NAMALWA (cell line): ENCODE data around the gene ZNF777.
"Not testable (repeated sequence)": the region's sequence is repeated elsewhere in the genome, so short reads cannot be mapped to it uniquely, and the experiment has no call there.

Source experiments
- DNase-seq: peaks from one replicate; pipeline ENCODE4 v3.0.0-alpha.2; 2015; ENCODE audit warnings: low spot score

ZNF777 gene

DNA sequence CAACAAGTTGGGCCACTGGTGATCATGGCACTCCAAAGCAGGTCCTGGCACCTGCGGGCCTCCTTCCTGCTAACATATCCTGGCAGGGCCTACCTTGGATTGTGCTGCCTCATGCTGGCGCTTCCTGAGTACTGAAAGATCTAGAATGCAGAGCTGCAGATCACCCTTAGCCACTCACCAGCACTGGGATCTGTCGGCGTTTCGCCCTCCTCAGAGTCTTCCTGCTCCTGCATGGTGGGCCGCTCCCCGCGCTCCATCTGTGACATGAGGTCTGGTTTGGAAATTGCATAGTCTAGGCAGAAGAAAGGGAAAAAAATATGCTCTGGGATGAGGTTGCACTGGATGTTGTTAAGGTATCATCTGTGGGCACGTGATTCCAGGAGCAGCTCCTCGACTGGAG is 10.0 kb downstream of the ZNF777 start:
- DNase-seq = no peak

DNA sequence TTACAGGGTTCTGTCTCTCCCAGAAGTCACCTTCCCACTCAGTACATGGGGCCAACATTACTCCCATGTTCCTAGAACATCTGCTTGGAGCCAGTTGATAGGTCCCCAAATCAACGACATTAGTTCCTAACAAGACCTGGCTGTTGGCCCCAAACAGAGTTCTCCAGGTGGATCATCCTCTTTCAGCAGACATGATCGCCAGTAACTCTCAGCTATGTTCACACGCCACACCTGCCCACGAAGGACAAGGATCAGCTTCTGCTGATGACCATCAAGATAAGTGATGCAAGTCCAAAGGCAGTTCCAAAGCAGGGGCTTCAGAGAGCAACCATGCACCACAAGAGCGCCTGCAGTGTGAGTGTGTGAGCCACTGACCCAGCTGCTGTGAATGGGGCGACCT is 11.0 kb downstream of the ZNF777 start:
- DNase-seq = no peak

DNA sequence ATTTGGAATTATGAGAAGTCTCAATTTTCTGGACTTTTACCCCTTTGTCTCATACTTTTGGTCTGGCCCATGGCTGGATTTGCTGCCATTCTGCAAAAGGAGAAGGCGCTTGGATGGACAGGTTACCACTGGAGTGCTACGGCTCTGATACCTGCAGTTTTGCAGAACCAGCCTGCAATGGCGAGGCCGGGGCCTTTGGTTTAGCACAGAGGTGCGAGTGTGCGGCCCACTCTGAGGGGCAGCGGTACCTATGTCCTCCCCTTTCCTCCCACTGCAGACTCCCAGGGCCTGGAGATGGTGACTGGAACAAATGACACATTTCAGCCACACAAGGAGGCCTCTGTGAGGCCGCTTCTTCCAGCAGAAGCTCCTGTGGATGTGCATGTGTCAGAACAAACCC is 11.9 kb downstream of the ZNF777 start:
- DNase-seq = no peak

- not testable (repeated sequence) for DNase-seq
Observed at GRCh38 chr7:149446026-149446425, 14.8 kb downstream of the ZNF777 start.

GRCh38 chr7:149444287-149444686 is 16.6 kb downstream of the ZNF777 start:
- peak; percentile 20 for DNase-seq

DNA sequence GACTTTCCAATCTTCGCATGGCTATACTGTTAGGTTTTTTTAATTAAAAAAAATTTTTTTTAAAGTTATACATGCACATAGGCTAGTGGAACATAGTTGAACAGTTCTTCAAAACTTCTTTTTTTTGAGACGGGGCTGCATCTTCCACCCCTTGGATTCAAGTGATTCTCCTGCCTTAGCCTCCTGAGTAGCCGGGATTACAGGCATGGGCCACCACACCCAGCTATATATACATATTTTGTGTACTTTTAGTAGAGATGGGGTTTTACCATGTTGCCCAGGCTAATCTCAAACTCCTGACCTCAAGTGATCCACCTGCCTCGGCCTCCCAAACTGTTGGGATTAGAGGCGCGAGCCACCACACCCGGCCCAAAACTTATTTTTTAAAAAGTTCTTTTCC is 17.3 kb downstream of the ZNF777 start:
- no peak for DNase-seq

GRCh38 chr7:149442924-149443323 is 17.9 kb downstream of the ZNF777 start:
- DNase-seq = no peak

- DNase-seq = no peak
Observed at GRCh38 chr7:149440222-149440621, 20.6 kb downstream of the ZNF777 start.

GRCh38 chr7:149436358-149436757 is 24.5 kb downstream of the ZNF777 start:
- no peak for DNase-seq

DNA sequence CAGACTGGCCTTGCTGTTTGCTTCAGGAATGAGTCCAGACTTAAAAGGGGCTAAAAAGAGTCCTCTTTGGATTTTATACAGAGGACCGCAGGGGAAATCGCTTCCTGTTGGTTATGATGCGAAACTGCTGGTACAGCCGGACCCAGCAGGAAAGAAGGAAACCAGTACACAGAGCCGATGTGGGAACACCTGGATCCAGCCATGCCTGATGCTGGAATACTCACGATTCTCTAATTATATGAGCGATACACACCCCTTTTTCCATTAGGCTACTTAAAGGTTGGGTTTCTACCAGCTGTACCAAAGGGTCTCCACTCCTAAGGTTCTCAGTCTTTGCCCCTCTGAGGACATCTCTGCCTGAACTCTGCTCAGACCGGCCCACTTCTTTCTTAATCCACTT is 27.7 kb downstream of the ZNF777 start:
- DNase-seq = no peak

DNA sequence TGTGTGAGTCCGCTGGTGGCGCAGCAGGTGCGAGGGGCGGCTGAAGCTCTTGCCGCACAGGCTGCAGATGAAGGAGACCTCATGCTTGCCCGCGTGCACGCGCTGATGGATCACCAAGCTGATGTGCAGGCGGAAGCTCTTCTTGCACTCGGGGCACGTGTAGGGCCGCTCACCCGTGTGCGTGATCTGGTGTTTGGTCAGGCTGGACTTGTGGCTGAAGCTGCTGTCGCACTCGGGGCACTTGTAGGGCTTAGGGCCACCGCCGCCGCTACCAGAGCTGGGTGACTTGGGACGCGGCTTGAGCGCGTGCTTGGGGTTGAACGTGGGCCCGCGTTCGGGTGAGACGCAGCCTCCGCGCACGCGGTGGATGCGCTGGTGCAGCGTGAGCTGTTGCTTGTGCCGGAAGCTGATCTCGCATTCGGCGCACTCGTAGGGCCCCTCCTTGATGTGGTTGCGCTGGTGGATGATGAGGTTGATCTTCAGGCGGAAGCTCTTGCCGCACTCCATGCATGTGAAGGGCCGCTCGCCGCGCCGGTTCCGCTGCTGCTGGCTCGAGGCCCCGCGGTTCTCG is 28.7 kb downstream of the ZNF777 start:
- no peak for DNase-seq

DNA sequence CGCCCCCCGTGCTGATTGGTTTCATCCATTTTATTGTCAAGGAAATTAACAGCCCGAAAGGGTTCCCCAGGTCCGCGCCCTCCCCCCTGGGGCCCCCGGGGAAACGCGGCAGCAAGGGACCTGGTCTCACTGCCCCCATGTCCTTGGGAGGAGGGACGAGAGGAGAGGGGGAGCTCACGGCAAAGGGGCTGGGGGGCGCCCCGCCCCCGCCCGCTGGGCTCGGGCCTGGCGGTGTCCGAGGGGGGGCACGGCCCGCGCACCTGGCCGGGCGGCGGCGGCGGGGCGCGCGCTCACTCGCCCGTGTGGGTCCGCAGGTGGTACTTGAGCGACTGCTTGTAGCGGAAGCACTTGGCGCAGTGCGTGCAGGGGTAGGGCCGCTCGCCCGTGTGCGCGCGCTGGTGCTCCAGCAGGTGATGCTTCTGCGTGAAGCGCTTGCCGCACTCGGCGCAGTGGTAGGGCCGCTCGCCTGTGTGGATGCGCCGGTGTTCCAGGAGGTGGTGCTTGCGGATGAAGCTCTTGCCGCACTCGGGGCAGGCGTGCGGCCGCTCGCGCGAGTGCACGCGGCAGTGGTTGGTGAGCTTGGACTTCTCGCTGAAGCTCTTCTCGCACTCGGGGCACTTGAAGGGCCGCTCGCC is 29.3 kb downstream of the ZNF777 start:
- DNase-seq = no peak

DNA sequence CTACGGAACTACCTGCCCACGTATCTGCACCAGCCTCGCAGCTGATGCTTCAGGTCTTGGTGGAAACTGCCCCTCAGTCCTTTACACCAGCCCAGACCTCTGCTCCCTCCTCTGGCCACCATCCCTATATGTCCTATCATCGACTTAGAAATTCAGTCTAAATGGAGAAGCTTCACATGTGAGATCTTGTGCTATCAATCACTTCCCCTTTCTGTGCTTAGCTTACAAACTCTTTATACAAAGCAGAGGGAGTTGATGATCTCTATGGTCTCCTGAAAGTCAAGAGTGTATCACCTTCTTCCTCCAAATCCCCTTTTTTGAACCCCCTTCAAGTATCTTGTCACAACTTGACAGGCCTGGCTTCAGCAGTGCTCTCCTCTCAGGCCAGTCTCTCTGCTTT is 30.7 kb downstream of the ZNF777 start:
- DNase-seq = no peak

GRCh38 chr7:149427893-149428292 is 33.0 kb downstream of the ZNF777 start:
- no peak for DNase-seq

GRCh38 chr7:149427096-149427680 is 33.7 kb downstream of the ZNF777 start:
- no peak for DNase-seq

GRCh38 chr7:149423449-149424110 is 37.3 kb downstream of the ZNF777 start:
- DNase-seq = no peak

DNA sequence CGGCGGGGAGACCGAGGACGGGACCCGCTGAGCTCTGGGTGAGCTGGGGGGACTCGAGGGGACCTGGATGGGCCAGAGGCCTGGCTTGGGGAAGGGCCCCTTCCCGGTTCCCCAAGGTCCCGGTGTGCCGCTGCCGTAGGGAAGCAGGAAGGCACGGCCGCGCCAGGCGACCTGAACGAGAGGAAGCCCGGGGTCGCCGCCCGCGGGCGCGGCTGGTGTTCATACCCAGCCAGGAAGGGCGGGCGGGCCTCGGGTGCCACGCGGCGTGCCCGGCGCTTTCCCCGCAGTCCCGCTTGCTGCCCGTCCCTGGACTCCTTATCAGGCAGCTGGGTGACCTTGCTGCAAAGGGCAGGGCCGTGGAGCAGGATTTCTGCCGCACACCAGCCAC is 38.0 kb downstream of the ZNF777 start:
- DNase-seq = no peak

DNA sequence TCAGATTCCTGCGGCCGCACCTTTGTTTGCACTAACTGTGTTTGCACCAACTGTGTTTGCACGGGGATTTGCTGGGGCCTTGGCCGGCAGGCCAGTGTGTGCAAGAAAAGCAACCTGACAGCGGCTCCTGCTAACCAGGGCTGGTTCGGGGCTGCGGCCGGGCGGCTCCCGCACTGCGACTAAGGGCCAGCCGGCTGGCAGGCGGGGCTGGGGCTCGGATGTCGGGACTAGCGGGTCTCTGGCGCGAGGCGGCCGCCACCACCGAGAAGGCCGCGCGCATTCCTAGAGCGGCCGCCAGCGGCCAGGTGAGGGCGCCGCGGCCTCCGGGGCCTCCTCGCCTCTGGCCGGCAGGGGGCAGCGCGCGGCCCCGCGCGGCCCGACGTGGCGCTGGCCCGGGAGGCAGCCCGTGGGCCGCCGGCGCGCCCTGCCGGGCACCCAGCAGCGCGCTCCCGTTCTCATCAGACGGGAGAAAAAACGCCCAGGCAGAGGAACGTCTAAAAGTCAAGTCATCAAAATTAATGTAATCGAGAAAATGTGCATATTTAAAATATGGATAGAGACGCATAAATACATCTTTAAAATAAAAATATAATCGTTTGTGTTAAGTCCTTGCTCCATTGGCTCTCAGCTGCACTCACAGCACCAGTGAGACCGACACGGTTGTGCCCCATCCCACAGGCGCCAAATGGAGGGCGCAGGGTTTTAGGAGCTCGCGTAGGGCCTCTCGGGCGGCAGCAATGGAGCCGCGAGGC is 38.5 kb downstream of the ZNF777 start:
- DNase-seq = peak; percentile 89

DNA sequence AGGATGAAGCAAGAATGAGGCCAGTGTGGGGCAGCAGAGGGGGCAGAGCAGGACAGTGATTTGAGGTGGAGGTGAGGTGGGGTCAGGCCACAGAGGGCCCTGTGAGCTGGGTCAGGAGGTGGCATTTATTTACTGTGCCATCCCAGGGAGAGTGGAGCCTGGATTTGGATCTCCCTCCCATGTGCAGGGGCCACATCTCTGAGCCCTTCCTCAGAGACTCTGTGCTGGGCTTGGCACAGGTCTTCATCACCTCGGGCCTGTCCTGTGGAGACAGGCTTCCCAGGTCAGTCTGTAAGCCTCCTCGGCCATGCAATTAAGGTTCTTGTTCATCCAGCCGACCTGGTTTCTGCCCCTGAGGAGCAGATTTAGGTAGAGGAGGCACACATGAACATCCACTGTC is 40.9 kb downstream of the ZNF777 start:
- DNase-seq = no peak

DNA sequence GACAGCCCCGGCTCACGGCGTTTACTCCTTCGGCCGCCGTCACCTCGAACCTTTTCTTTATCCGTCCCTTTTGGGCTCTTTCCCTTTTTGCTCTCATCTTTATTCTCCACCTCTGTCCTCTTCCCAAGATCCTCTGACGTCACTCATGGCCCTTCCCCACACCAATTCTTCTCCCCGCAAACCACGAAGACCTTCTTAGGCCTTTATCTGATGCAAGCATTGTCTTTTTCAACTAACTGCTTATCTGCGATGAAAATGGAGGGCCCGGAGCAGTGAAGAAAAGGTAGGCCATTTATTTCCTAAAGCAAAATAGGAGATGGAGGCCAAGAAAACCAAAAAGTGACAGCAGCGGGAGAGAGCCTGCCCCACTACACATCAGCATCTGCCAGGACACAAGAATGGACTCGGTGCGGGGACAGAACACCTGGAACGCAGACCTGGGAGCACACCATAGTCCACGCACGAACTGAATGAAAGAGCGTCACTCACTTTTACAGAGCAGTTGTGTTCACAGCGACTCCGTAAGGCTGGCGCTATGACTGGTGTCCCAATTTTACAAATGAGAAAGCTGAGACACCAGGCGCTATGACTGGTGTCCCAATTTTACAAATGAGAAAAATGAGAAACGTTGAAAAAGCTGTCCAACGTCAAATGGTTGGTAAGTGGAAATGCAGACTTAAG is 45.3 kb downstream of the ZNF777 start:
- DNase-seq = no peak

DNA sequence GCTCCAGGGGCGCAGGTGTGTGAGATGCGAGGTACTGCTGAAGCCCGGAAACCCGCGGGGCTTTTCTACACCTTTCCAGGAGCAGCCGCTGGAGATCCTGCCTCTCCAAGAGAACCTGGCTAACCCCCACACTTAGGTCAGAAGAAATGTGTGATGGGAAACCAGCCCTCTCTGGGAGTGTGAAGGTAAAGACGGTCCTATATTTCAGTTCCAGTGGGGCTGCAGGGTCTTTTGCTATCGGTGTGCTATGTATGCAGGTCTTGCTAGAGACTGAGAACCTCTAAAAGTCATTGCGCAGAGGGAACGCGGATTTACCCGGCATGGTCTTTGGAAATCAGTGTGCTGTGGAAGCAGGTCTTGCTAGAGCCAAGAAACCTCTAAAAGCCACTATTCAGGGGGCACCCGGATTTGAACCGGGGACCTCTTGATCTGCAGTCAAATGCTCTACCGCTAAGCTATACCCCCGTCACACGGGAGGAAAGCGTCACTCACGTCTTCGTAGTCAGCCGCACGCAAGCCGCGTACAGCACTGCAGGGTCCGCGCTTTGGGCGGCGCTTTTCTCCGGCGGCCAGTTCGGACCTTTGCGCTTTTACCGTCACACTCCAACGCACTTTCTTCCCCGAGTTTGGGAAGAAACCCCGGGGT is 46.0 kb downstream of the ZNF777 start:
- DNase-seq = no peak

DNA sequence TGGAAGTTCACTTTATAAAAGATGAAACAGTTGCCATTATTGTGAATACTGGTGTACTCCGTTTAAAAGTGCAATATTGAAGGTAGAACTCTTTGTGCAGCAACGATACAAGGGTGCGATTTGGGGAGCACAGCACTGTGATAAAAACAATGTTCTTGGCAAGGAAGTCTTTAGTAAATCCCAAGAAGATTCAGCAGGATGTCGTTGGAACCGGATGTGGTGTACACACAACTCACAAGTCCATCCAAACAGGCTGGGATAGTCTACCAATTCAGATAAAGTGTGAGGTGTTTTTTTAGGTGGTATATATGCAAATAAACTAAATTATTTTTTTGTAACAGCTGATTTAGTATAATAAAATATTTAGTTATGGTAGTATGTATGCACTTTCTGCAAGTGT is 46.7 kb downstream of the ZNF777 start:
- no peak for DNase-seq
